Measurements from ENCODE around the gene PCDHGB6.
"Not testable (repeated sequence)": the region's sequence is repeated elsewhere in the genome, so short reads cannot be mapped to it uniquely, and the experiment has no call there.

The PCDHGB6 gene

DNA sequence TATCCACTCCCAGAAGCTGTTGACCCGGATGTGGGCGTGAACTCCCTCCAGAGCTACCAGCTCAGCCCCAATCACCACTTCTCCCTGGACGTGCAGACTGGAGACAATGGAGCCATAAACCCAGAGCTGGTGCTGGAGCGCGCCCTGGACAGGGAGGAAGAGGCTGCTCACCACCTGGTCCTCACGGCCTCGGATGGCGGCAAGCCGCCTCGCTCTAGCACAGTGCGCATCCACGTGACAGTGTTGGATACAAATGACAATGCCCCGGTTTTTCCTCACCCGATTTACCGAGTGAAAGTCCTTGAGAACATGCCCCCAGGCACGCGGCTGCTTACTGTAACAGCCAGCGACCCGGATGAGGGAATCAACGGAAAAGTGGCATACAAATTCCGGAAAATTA is 14.6 kb upstream of the PCDHGB6 start:
- TF ChIP-seq, protein P1, sequence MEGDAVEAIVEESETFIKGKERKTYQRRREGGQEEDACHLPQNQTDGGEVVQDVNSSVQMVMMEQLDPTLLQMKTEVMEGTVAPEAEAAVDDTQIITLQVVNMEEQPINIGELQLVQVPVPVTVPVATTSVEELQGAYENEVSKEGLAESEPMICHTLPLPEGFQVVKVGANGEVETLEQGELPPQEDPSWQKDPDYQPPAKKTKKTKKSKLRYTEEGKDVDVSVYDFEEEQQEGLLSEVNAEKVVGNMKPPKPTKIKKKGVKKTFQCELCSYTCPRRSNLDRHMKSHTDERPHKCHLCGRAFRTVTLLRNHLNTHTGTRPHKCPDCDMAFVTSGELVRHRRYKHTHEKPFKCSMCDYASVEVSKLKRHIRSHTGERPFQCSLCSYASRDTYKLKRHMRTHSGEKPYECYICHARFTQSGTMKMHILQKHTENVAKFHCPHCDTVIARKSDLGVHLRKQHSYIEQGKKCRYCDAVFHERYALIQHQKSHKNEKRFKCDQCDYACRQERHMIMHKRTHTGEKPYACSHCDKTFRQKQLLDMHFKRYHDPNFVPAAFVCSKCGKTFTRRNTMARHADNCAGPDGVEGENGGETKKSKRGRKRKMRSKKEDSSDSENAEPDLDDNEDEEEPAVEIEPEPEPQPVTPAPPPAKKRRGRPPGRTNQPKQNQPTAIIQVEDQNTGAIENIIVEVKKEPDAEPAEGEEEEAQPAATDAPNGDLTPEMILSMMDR (IDR thresholded peaks at IDR 0.05; ENCODE audit: low read depth, low read length) = no peak
- no peak overlapping the region for H3K4me3 ChIP-seq (ENCODE audit: low read depth, low read length)

DNA sequence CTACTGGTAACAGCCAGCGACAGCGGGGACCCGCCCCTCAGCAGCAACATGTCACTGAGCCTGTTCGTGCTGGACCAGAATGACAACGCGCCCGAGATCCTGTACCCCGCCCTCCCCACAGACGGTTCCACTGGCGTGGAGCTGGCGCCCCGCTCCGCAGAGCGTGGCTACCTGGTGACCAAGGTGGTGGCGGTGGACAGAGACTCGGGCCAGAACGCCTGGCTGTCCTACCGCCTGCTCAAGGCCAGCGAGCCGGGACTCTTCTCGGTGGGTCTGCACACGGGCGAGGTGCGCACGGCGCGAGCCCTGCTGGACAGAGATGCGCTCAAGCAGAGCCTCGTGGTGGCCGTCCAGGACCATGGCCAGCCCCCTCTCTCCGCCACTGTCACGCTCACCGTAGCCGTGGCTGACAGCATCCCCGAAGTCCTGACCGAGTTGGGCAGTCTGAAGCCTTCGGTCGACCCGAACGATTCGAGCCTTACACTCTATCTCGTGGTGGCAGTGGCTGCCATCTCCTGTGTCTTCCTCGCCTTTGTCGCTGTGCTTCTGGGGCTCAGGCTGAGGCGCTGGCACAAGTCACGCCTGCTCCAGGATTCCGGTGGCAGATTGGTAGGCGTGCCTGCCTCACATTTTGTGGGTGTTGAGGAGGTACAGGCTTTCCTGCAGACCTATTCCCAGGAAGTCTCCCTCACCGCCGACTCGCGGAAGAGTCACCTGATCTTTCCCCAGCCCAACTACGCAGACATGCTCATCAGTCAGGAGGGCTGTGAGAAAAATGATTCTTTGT is 13.2 kb upstream of the PCDHGB6 start:
- not testable (repeated sequence) for H3K4me3 ChIP-seq (ENCODE audit: low read depth, low read length)

DNA sequence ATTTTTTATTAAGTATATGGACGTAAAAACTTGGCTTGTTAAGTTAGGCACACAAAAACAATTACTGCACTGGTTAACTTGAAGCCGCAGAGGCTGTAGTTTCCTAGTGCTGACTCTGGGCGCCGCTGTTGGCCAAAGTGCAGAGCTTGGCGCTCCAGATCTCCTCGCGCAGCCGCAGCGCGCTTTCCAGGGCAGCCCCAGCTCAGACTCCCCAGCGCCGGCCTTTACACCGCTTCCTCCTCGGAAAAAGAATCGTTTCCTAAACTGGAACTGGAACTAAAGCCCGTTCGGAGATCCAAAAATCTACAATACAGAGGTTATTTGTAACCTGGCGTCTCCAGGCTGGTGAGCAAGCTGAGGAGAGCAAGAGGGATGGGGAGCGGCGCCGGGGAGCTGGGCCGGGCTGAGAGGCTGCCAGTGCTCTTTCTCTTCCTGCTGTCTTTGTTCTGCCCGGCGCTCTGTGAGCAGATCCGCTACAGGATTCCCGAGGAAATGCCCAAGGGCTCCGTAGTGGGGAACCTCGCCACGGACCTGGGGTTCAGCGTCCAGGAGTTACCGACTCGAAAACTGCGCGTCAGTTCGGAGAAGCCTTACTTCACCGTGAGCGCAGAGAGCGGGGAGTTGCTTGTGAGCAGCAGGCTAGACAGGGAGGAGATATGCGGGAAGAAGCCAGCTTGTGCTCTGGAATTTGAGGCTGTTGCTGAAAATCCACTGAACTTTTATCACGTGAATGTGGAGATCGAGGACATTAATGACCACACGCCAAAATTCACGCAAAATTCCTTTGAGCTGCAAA is 9.9 kb upstream of the PCDHGB6 start, which contains the start of gene PCDHGB5:
Gene PCDHGB5 (plus strand): TSS at position 192 of the 796 bp plus-strand sequence. CDS start 181 bp downstream, at position 373.
- H3K4me3 ChIP-seq (ENCODE audit: low read depth, low read length) = peak within 1 kb of the TSS; percentile 51
- TF ChIP-seq, protein P1 (IDR thresholded peaks at IDR 0.05; ENCODE audit: low read depth, low read length) = peak; percentile 72

DNA sequence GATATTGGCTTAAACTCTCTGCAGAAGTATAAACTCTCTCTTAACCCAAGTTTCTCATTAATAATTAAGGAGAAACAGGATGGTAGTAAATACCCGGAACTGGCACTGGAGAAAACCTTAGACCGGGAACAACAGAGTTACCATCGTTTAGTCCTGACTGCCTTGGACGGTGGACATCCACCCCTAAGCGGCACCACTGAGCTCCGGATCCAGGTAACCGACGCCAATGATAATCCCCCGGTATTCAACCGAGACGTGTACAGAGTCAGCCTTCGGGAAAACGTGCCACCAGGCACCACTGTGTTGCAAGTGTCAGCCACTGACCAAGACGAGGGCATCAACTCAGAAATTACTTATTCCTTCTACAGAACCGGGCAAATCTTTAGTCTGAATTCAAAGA is 9.2 kb upstream of the PCDHGB6 start:
- TF ChIP-seq, protein P1 (IDR thresholded peaks at IDR 0.05; ENCODE audit: low read depth, low read length) = no peak
- H3K4me3 ChIP-seq (ENCODE audit: low read depth, low read length) = no peak overlapping the region

DNA sequence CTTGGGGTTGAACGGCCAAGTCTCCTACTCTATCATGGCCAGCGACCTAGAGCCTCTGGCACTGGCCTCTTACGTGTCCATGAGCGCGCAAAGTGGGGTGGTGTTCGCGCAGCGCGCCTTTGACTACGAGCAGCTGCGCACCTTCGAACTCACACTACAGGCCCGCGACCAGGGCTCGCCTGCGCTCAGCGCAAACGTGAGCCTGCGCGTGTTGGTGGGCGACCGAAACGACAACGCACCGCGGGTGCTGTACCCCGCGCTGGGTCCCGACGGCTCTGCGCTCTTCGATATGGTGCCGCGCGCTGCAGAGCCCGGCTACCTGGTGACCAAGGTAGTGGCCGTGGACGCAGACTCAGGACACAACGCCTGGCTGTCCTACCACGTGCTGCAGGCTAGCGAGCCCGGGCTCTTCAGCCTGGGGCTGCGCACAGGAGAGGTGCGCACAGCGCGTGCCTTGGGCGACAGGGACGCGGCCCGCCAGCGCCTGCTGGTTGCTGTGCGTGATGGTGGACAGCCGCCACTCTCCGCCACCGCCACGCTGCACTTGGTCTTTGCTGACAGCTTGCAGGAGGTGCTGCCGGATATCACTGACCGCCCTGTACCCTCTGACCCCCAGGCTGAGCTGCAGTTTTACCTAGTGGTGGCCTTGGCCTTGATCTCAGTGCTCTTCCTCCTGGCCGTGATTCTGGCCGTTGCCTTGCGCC is 8.1 kb upstream of the PCDHGB6 start:
- TF ChIP-seq, protein P1 (IDR thresholded peaks at IDR 0.05; ENCODE audit: low read depth, low read length) = no peak
- no peak overlapping the region for H3K4me3 ChIP-seq (ENCODE audit: low read depth, low read length)

DNA sequence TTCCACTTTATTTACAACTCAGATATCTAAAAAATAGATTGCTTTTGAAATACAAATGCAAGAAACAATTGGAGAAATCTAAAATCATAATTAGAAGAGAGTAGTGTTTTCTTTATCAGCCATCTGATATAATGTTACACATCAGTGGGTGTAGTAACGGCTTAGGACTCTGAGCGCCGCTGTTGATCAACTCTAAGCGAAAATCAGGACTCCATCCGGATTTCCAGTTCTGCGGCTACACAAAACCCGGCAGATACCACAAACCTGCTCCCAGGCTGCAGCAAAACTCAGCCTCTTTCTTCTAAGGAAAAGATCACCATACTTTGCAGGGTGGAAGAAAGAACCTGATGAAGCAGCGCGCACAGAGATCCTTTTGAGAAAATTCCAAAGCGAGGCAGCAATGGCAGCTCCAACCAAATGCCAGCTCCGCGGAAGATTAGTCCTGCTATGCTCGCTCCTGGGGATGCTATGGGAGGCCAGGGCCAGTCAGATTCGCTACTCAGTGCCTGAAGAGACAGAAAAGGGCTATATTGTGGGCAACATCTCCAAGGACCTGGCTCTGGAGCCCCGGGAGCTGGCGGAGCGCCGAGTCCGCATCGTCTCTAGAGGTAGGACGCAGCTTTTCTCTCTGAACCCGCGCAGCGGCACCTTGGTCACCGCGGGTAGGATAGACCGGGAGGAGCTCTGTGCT is 5.1 kb upstream of the PCDHGB6 start, which contains the start of gene PCDHGA9:
Gene PCDHGA9 (plus strand): TSS at position 226 of the 691 bp plus-strand sequence. CDS start 175 bp downstream, at position 401.
- TF ChIP-seq, protein P1 (IDR thresholded peaks at IDR 0.05; ENCODE audit: low read depth, low read length) = no peak; the same call in 1 of the 2 replicates
- no peak within 1 kb of the TSS for H3K4me3 ChIP-seq (ENCODE audit: low read depth, low read length)

DNA sequence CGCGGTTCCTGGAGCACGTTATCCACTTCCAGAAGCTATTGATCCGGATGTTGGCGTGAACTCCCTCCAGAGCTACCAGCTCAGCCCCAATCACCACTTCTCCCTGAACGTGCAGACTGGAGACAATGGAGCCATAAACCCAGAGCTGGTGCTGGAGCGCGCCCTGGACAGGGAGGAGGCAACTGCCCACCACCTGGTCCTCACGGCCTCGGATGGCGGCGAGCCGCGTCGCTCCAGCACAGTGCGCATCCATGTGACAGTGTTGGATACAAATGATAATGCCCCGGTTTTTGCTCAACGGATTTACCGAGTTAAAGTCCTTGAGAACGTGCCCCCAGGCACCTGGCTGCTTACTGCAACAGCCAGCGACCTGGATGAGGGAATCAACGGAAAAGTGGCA is 4.4 kb upstream of the PCDHGB6 start:
- TF ChIP-seq, protein P1 (IDR thresholded peaks at IDR 0.05; ENCODE audit: low read depth, low read length) = no peak
- H3K4me3 ChIP-seq (ENCODE audit: low read depth, low read length) = no peak overlapping the region
